Tibial nerve (tissue), 4 donors: ENCODE measurements around the gene ZNF556. TPM values are rescaled to one million over a fixed set of nuclear protein-coding genes. Genes with fewer than 3 reads are reported as not detected.

Experiments
- DNase-seq, 2 donors: peaks; one replicate each; pipeline ENCODE4 v3.0.0-alpha.2; 2019; ENCODE audit warnings: low spot score in 2 of 2
- H3K27ac ChIP-seq, 4 donors: fragments of 200-600 bp; sonication (generic) in 3 of 4; one replicate each; pipeline ENCODE4 v1.5.1; 2017 to 2019; ENCODE audit warnings: mild to moderate bottlenecking in 1 of 4
- H3K27me3 ChIP-seq, 2 donors: fragments of 200-600 bp; sonication (generic) in 1 of 2; one replicate each; pipeline versions ENCODE4 v1.5.1 to v1.6.0; 2017 to 2019
- H3K36me3 ChIP-seq, 3 donors: fragments of 200-600 bp; sonication (generic); one replicate each; pipeline ENCODE4 v1.5.1; 2018 to 2019
- H3K4me1 ChIP-seq, 4 donors: fragments of 200-600 bp; sonication (generic) in 3 of 4; one replicate each; pipeline ENCODE4 v1.5.1; 2017 to 2019
- H3K4me3 ChIP-seq, 4 donors: fragments of 200-600 bp; sonication (generic) in 3 of 4; one replicate each; pipeline ENCODE4 v1.5.1; 2017 to 2019; ENCODE audit warnings: mild to moderate bottlenecking in 1 of 4, moderate library complexity in 1 of 4
- H3K9me3 ChIP-seq, 4 donors: fragments of 200-600 bp; sonication (generic) in 3 of 4; one replicate each; pipeline ENCODE4 v1.5.1; 2017 to 2019
- CTCF ChIP-seq, 5 experiments: fragments of 200-600 bp in 3 of 5; fragments of 450-650 bp in 2 of 5; sonication (generic) in 3 of 5; IDR thresholded peaks; one replicate each; pipeline ENCODE4 v1.5.1; 2016 to 2019; ENCODE audit warnings: antibody characterized with exemption in 5 of 5, mild to moderate bottlenecking in 3 of 5, moderate library complexity in 2 of 5
- EP300 ChIP-seq, 2 donors: sonication (generic); formaldehyde crosslinking; IDR thresholded peaks; one replicate each; pipeline ENCODE4 v1.6.1; 2017; ENCODE audit warnings: antibody characterized with exemption in 2 of 2, mild to moderate bottlenecking in 1 of 2
- POLR2A ChIP-seq, 2 donors: fragments of 450-650 bp; IDR thresholded peaks; one replicate each; pipeline ENCODE4 v1.6.1; 2017; ENCODE audit warnings: antibody characterized with exemption in 2 of 2, mild to moderate bottlenecking in 2 of 2, moderate library complexity in 2 of 2
- WGBS, 2 donors: methylation state at CpG; one replicate each; pipeline ENCODE4 v1.1.5; 2018; 5-methylcytosine and 5-hydroxymethylcytosine counted together
- total RNA-seq, 4 donors: library from RNA; depleted of rRNA; stranded (reverse); fragments of >200 nt; gene quantifications; one replicate each; pipeline ENCODE4 v1.1.0, GENCODE V29; 2016

ZNF556 gene
- total RNA-seq, 4 donors from 2014 or later = under 0.01 to 1.3 (median 0.59) TPM

GRCh38 chr19:2824129-2824528 is 43.0 kb upstream of the ZNF556 start:
- no peak overlapping the region for H3K27ac ChIP-seq
- H3K4me1 ChIP-seq = peaks cover 0 to 18% (median 5%) of the 10 kb centered on the region in 4 donors
- peaks cover 0 to 67% (median 3%) of the 10 kb centered on the region in 3 donors for H3K36me3 ChIP-seq
- H3K4me3 ChIP-seq = no peak overlapping the region
- DNase-seq = no peak
- TF ChIP-seq EP300 (IDR thresholded peaks at IDR 0.05) = no peak
- no peak for TF ChIP-seq POLR2A (IDR thresholded peaks at IDR 0.05)
- no peak for TF ChIP-seq CTCF (IDR thresholded peaks at IDR 0.05)
- peaks cover 0 to 37% (median 0%) of the 10 kb centered on the region in 4 donors for H3K9me3 ChIP-seq
- H3K27me3 ChIP-seq = no peaks in the 10 kb centered on the region
- 80% methylated on average over 6 to 8 of the region's 8 CpGs for WGBS, 2 donors

GRCh38 chr19:2827022-2827421 is 40.1 kb upstream of the ZNF556 start:
- no peak for TF ChIP-seq CTCF (IDR thresholded peaks at IDR 0.05)
- no peak for TF ChIP-seq EP300 (IDR thresholded peaks at IDR 0.05)
- TF ChIP-seq POLR2A (IDR thresholded peaks at IDR 0.05) = no peak
- WGBS, 2 donors = 97% methylated on average over 2 of the region's 2 CpGs
- no peak overlapping the region for H3K27ac ChIP-seq

GRCh38 chr19:2827840-2828489 is 39.2 kb upstream of the ZNF556 start:
- TF ChIP-seq POLR2A (IDR thresholded peaks at IDR 0.05) (no peak), CTCF (IDR thresholded peaks at IDR 0.05) (no peak), EP300 (IDR thresholded peaks at IDR 0.05) (no peak)
- Histone ChIP-seq H3K4me3 (no peak overlapping the region), H3K36me3 (peaks cover 0 to 100% (median 10%) of the 10 kb centered on the region in 3 donors), H3K27ac (no peak overlapping the region), H3K9me3 (peaks cover 0 to 75% (median 12%) of the 10 kb centered on the region in 4 donors), H3K27me3 (no peaks in the 10 kb centered on the region), H3K4me1 (no peaks in the 10 kb centered on the region)
- 91 to 92% methylated on average over 12 to 13 of the region's 13 CpGs for WGBS, 2 donors
- no peak for DNase-seq

More at GRCh38 chr19:2827022-2827421, 40.1 kb upstream of the ZNF556 start:
- Histone ChIP-seq H3K36me3 (peaks cover 0 to 96% (median 3%) of the 10 kb centered on the region in 3 donors), H3K4me3 (no peak overlapping the region), H3K4me1 (no peaks in the 10 kb centered on the region), H3K27me3 (no peaks in the 10 kb centered on the region), H3K9me3 (peaks cover 0 to 66% (median 8%) of the 10 kb centered on the region in 4 donors)
- DNase-seq = no peak

- no peak overlapping the region for H3K4me3 ChIP-seq
- no peak for DNase-seq
- WGBS, 2 donors = 97 to 98% methylated on average over 19 of the region's 19 CpGs
- H3K27ac ChIP-seq = no peak overlapping the region
- TF ChIP-seq EP300 (IDR thresholded peaks at IDR 0.05) = no peak
- no peak for TF ChIP-seq CTCF (IDR thresholded peaks at IDR 0.05)
- TF ChIP-seq POLR2A (IDR thresholded peaks at IDR 0.05) = no peak
- no peaks in the 10 kb centered on the region for H3K4me1 ChIP-seq
- no peaks in the 10 kb centered on the region for H3K27me3 ChIP-seq
- H3K36me3 ChIP-seq = peaks cover 4 to 92% (median 23%) of the 10 kb centered on the region in 3 donors
- H3K9me3 ChIP-seq = peaks cover 0 to 100% (median 31%) of the 10 kb centered on the region in 4 donors
Measured at GRCh38 chr19:2834294-2834871, 32.8 kb upstream of the ZNF556 start.

- DNase-seq = no peak
- 88 to 100% methylated on average over 4 of the region's 4 CpGs for WGBS, 2 donors
- peaks cover 4 to 61% (median 21%) of the 10 kb centered on the region in 3 donors for H3K36me3 ChIP-seq
- H3K4me1 ChIP-seq = peaks cover 0 to 9% (median 6%) of the 10 kb centered on the region in 4 donors
- TF ChIP-seq CTCF (IDR thresholded peaks at IDR 0.05) = no peak
- TF ChIP-seq POLR2A (IDR thresholded peaks at IDR 0.05) = no peak
- TF ChIP-seq EP300 (IDR thresholded peaks at IDR 0.05) = no peak
- no peak overlapping the region for H3K27ac ChIP-seq
- no peak overlapping the region for H3K4me3 ChIP-seq
- H3K27me3 ChIP-seq = no peaks in the 10 kb centered on the region
- peaks cover 0 to 78% (median 21%) of the 10 kb centered on the region in 4 donors for H3K9me3 ChIP-seq
Measured at GRCh38 chr19:2837430-2837829, 29.7 kb upstream of the ZNF556 start.
